ENCODE results near the gene ILRUN.
"Not testable (repeated sequence)": the region's sequence is repeated elsewhere in the genome, so short reads cannot be mapped to it uniquely, and the experiment has no call there.

DNA sequence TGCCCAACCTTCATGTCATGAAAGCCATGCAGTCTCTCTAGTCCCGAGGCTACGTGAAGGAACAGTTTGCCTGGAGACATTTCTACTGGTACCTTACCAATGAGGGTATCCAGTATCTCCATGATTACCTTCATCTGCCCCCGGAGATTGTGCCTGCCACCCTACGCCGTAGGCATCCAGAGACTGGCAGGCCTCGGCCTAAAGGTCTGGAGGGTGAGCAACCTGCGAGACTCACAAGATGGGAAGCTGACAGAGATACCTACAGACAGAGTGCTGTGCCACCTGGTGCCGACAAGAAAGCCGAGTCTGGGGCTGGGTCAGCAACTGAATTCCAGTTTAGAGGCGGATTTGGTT lies 47.7 kb upstream of the ILRUN start:
- TF ChIP-seq, protein P1, sequence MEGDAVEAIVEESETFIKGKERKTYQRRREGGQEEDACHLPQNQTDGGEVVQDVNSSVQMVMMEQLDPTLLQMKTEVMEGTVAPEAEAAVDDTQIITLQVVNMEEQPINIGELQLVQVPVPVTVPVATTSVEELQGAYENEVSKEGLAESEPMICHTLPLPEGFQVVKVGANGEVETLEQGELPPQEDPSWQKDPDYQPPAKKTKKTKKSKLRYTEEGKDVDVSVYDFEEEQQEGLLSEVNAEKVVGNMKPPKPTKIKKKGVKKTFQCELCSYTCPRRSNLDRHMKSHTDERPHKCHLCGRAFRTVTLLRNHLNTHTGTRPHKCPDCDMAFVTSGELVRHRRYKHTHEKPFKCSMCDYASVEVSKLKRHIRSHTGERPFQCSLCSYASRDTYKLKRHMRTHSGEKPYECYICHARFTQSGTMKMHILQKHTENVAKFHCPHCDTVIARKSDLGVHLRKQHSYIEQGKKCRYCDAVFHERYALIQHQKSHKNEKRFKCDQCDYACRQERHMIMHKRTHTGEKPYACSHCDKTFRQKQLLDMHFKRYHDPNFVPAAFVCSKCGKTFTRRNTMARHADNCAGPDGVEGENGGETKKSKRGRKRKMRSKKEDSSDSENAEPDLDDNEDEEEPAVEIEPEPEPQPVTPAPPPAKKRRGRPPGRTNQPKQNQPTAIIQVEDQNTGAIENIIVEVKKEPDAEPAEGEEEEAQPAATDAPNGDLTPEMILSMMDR (IDR thresholded peaks at IDR 0.05; ENCODE audit: low read depth, low read length) = not testable (repeated sequence)
- not testable (repeated sequence) for TF ChIP-seq POLR2A (IDR thresholded peaks at IDR 0.05; ENCODE audit: extremely low read depth, insufficient read length)

Data from NB4 (cell line).